HG03039 (cell line): ENCODE results near the gene WASF3.

Experiments used
- ATAC-seq: cut with Tn5 transposase; IDR thresholded peaks from one replicate; pipeline ENCODE4 v1.9.1; 2021; ENCODE audit warnings: mild to moderate bottlenecking, moderate library complexity; ENCODE audit not compliant: unreplicated experiment

The WASF3 gene

DNA sequence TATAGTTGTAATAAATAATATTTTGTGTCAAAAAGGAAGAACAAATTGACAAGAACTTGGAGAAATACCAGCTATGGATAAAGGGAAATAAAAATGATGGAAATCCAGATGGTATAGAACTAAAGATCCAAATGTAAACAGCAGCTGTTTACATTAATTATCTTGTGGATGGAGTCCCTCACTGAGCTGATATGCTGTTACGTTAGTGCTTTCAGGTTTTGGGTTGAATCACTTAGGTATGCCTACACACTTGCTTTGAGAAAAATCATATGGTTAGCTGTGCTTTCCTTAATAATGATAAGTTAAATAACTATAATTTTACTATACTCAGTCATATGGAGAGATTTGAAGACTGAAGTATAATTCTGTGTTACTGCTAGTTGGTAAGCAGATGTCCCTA is 27.7 kb downstream of the WASF3 start:
- no peak for ATAC-seq

DNA sequence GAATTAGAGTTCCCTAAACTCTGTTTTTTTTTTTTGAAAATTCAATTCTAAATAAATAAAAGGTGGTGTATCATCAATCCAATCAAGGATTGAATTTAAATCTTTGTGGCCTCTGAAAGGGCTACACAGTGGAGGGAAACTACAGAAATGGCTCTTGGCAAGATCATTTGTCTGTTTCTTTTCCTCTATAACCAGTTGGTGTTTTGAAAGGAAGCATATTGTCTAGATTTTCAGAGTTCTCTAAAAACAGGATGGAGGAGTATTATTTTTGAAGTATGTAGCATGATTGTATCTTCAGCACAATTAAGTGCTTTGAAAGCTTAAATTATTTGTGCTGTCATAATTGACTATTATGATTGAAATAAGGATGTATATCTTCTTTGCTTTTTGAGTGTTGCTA is 29.8 kb downstream of the WASF3 start:
- ATAC-seq = no peak

DNA sequence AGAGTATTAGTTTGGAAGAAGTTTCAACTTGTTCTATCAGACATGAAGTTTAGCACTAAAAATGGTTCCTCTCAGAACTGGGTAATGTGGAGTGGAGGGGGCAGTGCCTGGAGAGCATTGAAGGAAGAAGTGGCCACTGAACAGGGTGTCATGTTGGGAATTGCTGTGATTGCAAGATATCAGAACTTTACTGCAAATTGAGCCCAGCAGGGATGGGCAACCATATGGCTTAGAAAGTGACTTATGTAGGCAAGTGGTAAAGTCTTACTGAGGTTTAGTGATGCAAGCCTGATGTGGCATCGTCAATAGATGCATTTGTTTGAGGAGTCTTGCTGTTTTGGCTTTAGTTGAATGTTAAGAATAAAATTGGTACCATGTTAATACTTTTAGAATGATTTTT is 31.7 kb downstream of the WASF3 start:
- no peak for ATAC-seq

DNA sequence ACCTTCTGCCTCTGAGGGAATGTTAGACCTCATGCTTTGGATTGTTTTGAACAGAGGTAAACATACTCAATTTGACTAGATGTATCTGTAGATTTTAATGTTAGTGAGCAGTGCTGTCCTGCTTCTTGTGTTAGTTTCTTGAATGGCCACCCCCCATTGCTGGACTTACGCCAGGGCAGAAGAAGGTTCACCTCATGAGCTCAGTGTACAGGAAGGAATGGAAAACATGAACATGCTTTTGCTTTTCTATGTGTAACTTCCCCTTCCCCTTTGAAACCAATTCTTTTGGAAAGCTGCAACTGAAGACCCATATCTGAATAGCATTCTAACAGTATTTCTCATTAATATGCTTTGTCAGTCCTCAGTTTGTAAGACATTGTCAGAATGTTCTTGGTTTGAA is 32.3 kb downstream of the WASF3 start:
- no peak for ATAC-seq

DNA sequence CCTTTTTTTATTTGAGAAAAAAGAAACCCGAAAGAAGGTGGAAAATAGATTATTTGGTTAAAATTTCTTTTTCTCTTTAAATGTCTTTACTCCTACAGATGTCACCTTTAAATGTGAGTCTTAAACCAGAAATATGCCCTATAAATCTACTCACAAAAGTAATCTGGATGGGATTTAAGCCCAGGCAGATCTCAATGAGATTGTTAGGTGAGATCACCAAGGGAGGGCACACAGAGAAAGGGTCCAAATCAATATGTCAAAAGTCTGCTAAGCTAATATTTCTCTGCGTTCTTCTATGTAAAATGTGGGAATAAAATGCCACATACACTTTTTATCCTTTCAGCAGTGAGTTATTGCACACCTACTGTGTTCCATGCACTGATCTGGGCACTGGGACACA is 32.9 kb downstream of the WASF3 start:
- ATAC-seq = no peak

DNA sequence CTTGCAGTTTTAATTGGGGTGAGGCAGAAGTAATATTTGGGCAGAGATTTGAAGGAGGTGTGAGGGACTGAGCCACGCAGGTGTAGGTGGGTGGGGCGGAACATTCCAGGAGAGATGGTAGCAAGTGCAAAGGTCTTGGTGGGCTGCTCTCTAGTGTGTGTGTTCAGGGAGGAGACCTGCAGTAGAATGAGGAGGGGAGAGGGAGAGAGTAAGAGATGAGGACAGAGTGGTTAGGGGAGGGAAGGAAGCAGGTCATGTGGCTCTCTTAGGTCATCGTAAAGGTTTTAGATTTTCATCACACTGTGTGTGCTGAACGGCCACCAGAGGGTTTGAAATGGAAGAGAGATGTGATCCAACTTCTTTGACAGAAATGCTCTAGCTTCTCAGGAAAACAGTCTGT is 33.5 kb downstream of the WASF3 start:
- no peak for ATAC-seq

DNA sequence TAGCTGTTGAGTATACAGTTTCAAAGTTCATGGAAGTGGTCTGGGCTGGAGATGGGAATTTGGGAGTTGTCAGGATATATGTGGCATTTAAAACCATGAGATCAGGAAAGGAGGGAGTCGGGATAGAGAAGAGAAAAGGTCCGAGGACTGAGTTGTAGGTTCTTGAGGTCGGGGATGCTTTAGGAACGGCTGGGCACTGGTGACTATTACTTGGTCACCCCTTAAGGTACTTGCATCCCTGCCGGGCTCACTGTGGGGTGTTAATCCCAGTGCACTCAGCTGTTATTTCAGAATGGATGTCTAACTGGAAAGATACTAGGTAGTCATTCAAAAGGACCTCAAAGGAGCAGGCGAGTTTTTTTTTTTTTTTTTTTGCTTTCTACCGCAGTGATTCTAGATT is 34.2 kb downstream of the WASF3 start:
- no peak for ATAC-seq

DNA sequence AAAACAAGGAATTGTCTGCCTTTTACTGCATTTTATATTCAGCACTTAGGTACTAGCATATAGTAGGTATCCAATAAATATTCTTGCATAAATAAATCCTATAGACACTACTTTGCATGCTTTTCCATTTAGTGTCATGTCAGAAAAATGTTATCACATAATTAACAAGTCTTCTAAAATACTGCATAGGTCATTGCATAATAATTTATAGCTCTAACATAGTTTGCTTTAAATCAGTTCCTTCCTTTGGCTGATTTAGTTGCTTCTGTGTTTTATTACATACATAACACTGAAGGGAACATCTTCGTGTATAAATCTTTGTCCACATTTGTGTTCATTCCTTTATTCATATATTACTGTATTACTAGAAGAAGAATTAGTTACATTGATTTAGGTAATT is 36.2 kb downstream of the WASF3 start:
- ATAC-seq = no peak

DNA sequence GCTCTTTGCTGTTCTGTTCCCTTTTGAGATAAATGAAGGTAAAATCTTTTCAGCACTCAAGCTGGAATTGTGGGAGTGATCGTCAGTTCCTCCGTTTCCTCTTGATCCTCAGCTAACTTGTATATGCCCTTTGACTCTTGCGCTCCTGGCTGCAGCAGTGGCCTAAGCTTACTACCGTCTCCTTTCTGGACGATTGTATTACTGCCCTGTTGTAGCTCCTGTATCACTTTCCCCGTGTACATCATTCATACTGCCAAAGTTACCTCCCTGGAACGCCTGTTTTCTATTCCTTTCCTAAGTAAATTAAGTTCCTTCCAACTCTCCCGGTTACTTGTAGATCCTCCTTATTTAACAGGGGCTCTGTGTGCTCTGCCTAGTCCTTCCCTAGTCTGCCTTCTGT is 36.9 kb downstream of the WASF3 start:
- no peak for ATAC-seq

DNA sequence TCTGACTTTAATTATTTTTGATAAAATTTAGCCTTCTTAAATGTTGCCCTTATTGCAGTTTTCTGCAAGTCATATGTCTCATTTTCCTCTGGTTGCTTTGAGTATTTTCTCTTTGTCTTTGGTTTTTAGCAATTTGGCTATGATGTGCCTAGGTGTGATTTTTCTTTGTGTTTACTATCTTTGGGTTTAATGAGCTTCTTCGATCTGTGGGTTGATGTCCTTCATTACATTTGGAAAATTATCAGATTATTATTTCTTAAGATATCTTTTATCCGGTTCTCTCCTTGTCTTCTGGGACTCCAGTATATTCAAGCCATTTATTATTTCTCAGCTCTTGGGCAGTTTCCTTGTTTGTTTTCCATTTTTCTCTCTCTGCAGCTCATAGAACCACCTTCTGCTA is 39.0 kb downstream of the WASF3 start:
- no peak for ATAC-seq

DNA sequence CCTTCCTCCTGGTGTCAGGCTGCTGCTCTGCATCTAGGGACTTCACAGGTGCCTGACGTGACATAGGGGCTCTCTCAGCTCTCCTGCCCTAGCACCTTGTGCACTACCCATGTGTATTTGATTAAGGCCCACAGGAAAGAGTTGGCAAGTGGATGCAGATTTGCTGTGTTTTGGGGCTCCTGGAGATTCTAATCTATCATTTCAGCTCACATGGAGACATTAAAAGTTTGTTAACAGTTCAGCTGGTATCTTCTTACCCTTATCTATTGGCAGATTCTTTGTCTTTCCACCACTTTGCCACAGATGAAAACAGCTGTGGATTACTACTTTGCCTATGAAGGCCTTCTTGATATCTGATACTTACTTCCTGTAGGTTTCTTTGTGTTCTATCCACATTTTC is 41.9 kb downstream of the WASF3 start:
- no peak for ATAC-seq

DNA sequence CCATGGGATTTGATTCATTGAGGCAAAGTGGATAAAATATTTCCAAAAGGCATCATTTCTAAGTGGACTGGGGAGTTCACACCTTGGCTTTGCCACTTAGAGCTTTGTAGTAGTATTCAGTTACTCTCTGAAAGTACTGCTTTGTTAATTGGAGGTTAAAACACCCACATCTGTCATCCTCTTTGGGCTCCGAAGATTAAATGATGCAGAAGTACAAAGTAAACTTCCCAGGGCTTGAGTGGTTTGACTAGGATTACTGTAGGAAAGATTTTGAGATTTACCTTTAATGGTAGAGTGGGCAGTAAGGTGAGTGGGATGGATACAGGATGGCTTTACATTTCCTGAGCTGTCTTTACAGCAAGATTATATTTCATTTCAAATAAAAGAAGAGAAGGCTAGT is 42.4 kb downstream of the WASF3 start:
- no peak for ATAC-seq

DNA sequence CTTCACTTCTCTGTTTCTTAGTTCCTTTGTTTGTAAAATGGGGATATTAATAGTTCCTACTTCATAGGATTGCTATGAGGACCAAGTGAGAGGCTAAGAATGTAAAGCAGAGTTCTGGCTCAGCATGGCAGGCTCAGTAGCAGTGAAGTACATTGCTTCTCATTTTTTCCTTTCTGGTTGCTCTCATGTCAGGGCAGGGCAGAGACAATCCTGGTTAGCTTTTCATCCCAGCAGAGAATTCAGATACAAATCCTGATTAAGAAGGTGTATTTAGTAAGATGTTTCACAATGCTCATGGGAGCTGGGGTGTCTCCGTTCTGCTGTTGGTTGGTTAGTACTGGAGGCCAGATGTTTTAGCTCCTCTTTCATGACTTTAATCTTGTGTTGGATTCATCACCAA is 42.9 kb downstream of the WASF3 start:
- ATAC-seq = no peak

DNA sequence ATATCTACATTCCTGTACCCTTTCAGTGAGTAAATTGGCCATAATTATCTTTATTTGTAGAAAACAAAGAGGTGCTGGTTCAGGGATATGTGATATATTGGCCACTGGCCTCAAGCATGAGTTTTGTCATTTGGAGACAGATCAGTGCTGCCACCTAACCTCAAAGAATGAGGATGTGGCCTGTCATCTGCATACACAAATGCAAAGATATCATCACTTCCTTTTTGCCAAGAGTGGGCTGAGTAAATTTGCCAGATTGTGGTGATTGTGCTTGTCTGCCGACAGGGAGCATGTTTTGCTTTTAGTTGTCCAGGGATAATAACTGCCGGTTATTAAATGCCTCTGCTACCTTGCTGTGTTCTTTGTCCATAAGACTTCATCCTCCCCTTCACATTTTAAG is 44.2 kb downstream of the WASF3 start:
- ATAC-seq = no peak

DNA sequence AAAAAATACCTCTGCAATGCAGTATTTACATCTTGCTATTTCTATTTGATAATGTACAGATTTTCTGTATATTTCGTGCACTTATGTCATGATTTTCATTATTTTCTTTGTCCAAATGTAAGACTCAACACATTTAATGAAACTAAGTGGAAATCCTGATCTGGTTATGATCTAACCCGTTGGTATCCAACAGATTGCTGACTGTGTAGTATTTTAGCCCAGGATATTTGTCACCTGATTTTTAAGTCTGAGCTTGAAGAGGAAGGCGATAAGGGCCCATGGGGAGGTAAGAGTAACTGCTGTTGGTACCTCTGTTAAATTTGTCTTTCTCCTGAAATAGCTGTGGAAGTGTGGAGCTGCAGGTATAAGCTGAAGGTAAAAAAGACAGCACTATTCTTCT is 45.3 kb downstream of the WASF3 start:
- no peak for ATAC-seq

DNA sequence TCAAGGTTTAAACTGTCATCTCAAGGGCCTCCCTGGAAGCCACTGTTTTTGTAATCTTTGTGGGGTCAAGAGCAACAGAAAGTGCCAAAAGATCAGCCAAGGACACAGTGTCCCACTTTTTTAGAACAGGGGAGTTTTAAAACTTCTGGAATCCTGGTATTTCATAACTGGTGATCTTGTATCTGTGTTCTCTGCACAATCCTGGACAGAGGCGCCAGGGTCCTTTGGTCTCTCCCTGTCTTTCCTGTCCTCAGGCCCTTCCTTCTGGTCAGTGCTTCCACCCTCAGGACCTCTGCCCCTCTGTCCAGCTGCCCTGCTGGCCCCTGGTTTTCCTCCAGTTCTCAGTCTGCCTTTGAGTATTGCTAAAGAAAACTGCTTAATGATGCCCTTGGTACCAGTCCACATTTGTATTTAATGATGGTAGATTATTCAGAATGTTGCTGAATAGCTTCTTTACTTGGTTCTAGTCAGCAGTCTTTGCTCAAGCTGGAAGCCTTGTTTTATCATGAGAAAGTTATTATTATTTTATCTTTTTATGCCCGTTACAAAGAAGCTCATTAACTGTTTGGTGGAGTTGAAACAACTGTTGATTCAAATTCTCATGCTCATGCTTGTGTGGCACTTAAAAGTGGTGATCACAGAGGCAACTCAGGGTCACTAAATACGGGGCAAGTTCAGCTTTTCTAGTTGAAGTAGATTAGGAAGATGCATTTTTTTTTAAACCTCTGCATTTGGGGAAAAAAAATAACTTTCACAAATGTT is 47.5 kb downstream of the WASF3 start:
- no peak for ATAC-seq

DNA sequence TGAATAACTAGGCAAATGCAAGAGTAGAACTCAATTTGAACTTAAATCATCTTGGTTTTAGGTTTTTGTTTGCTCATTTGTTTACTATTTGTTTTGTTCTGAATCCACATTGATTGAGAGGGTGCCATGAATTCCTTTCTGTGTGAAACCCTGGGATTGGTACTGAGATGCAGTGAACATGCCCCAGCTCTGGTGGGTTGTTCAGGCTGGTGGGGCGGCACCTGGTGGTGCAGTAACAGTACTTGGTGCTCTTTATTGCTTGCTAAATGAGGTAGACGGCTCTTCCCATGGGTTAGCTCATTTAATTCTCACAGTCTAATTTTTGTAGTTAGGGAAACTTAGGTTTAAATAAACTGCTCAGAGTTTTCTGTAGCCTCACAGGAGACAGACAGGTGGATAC is 48.4 kb downstream of the WASF3 start:
- ATAC-seq = no peak

DNA sequence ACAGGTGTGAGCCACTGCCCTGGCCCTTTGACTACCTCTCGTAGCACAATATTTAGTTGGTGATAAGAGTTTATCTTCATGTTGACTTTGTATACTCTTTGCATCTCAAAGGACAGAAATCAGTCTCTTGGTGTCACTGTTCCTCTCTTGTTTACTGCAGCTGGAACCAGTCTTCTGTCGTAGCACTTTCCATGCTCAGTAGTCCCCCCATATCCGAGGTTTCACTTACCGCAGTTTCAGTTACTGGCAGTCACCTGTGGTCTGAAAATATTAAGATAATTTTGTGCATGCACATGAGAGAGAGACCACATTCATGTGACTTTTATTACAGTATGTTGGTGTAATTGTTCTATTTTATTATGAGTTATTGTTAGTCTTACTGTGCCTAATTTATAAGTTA is 49.1 kb downstream of the WASF3 start:
- no peak for ATAC-seq

DNA sequence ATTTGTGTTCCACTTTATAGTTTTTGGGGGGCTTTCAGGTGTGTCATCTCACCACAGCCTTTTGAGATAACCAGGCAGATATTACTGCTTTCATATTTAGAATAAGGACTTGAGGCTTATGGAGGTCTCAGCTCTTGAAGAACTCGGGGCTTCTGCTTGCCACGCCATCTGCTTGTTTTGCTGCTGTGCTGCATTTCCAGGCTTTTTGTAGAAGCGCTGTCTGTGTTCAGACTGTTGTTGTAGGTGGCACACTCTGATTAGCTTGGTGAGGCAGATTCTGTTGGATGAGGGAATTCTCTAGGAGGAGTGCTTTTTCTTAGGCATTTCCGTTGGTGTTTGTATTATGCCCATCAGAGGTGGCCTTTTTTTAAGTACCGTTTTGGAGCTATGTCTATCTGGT is 57.2 kb downstream of the WASF3 start:
- no peak for ATAC-seq

DNA sequence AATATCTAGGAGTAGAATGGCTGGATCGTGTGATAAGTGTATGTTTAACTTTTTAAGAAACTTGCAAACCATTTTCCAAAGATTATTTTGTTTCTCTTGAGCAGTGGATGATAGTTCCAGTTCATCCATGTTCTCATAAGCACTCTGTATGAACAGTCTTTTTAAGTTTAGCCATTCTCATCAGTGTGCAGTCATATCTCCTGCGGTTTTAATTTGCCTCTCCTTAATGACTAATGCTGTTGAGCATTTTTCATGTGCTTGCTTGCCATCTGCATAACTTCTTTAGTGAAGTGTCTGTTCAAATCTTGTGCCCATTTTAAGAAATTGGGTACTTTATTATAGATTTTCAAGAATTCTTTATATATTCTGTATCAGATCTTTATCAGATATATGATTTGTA is 58.6 kb downstream of the WASF3 start:
- ATAC-seq = no peak

DNA sequence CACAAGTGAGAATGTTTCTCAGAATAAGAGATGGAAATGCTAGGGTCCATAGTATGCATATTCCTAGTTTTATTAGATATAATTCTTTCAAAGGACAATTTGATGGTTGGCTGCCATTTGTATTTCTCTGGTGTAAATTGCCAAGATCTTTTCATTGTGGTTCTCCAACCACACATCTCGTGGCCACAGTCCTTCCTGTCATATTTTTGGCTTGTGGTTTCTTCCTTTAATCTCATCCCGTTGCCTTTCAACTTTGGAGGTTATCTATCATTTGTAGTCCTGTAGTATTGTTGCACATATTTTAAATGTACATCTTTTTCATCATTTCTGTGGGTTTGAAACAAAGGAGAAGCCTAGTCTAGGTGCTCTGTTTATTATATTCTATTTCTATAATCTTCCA is 61.2 kb downstream of the WASF3 start:
- ATAC-seq = no peak

DNA sequence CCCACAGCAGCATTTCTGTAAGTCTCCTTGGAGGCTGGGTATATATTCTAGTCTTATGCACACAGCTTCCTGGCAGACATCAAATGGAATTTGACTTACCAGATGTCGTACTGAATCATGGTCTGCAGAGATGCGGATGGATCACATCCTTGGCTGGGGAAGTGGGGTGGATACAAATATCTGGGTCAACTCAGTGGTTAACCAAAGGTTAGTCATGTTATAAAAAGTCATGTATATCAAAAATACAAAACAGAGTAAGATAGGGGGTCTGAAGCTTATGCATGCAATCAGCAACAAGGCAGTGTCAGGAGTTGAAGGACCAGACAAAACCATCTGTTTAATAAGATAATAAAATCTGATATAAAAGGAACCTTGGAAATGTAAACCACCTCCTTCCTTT is 61.9 kb downstream of the WASF3 start:
- no peak for ATAC-seq

DNA sequence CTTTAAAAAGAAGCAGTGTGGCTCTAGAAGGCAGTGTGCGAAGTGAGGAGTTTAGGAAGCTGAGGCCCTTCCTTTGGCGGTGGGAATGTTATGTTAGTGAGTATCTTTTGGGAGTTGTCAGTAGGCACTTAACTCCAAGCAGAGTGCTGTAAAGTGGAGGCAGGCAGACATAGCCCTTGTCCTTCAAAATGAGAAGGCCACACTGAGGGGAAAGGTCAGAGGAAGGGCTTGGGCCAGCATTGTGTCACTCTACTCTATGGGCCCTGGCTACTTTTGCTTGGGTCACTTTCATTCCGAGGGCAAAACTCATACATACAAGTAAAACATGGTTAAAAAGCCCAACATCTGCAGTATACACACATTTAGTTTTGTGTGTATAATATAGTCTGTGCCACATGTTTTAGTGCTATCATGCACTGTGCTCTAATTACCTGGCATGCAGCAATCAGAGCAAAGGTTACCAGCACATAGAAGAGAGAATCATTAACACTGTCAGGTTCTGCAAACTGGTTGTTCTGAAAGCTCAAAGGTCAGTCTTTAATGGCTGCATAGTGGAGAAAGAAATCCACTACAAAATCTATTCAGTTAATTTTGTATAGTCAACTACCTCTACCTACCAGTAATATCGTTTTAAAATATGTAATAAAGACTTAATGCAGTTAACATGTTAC is 64.4 kb downstream of the WASF3 start:
- ATAC-seq = no peak
